ENCODE results near the gene ARHGAP19.

DNA sequence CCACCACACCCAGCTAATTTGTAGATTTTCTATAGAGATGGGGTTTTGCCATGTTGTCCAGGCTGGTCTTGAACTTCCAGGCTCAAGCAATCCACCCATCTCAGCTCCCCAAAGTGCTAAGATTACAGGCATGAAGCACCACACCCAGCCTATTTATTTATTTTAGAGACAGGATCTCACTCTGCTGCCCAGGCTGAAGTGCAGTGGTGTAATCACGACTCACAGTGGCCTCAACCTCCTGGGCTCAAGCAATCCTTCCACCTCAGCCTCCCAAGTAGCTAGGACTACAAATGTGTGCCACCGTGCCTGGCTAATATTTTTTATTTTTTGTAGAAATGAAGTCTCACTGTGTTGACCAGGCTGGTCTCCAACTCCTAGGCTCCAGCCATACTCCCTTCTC is 49.0 kb upstream of the ARHGAP19 start:
- TF ChIP-seq EZH2 (IDR thresholded peaks at IDR 0.05) (no peak), POLR2AphosphoS5 (IDR thresholded peaks at IDR 0.05; ENCODE audit: borderline replicate concordance, low read depth, low read length) (no peak), FOXP2 (optimal IDR thresholded peaks at IDR 0.05; ENCODE audit: control extremely low read depth, extremely low read length, insufficient read depth) (no peak)
